MM.1S (cell line): Measurements from ENCODE around the gene MDK.
"Not testable (repeated sequence)": the region's sequence is repeated elsewhere in the genome, so short reads cannot be mapped to it uniquely, and the experiment has no call there.

Experiments used
- DNase-seq: peaks from one replicate; pipeline ENCODE4 v3.0.0-alpha.2; 2015
- H2AFZ ChIP-seq: fragments of 300-600 bp; sonication (generic); 2 replicates; pipeline ENCODE4 v1.6.0; 2016; ENCODE audit warnings: antibody characterized with exemption, low read length
- H3F3A ChIP-seq: fragments of 300-600 bp; sonication (generic); 2 replicates; pipeline ENCODE4 v1.6.1; 2016; ENCODE audit warnings: mild to moderate bottlenecking, antibody characterized with exemption, low read length, moderate library complexity, mixed read lengths; ENCODE audit not compliant: insufficient read depth
- H3K27ac ChIP-seq: fragments of 300-600 bp; sonication (generic); 2 replicates; pipeline ENCODE4 v1.5.1; 2016; ENCODE audit warnings: mild to moderate bottlenecking, low read length
- H3K27me3 ChIP-seq: fragments of 300-600 bp; sonication (generic); replicated peaks from 2 replicates; pipeline ENCODE4 v1.6.0; 2016; ENCODE audit warnings: low read length; ENCODE audit not compliant: insufficient read depth
- H3K36me3 ChIP-seq: fragments of 300-600 bp; sonication (generic); replicated peaks from 2 replicates; pipeline ENCODE4 v1.6.1; 2016; ENCODE audit warnings: mild to moderate bottlenecking, low read length, mixed read lengths; ENCODE audit not compliant: insufficient read depth
- H3K4me1 ChIP-seq: fragments of 300-600 bp; sonication (generic); 2 replicates; pipeline ENCODE4 v1.6.1; 2016; ENCODE audit warnings: low read length, mixed read lengths
- H3K4me2 ChIP-seq: fragments of 300-600 bp; sonication (generic); 2 replicates; pipeline ENCODE4 v1.6.0; 2016; ENCODE audit warnings: low read depth, low read length
- H3K4me3 ChIP-seq: fragments of 300-600 bp; sonication (generic); 2 replicates; pipeline ENCODE4 v1.5.1; 2016; ENCODE audit warnings: low read length, mixed read lengths
- H3K79me2 ChIP-seq: fragments of 300-600 bp; sonication (generic); 2 replicates; pipeline ENCODE4 v1.6.1; 2016; ENCODE audit warnings: mixed run types, low read length, mixed read lengths
- H3K9ac ChIP-seq: fragments of 300-600 bp; sonication (generic); 2 replicates; pipeline ENCODE4 v1.6.1; 2016; ENCODE audit warnings: low read length, mixed read lengths
- H3K9me2 ChIP-seq: fragments of 300-600 bp; sonication (generic); replicated peaks from 2 replicates; pipeline ENCODE4 v1.6.1; 2016; ENCODE audit warnings: mild to moderate bottlenecking, low read length, mixed read lengths; ENCODE audit not compliant: insufficient read depth
- H3K9me3 ChIP-seq: fragments of 300-600 bp; sonication (generic); replicated peaks from 2 replicates; pipeline ENCODE4 v1.6.1; 2016; ENCODE audit warnings: mild to moderate bottlenecking, low read length, mixed read lengths; ENCODE audit not compliant: insufficient read depth
- H4K20me1 ChIP-seq: fragments of 300-600 bp; sonication (generic); 2 replicates; pipeline ENCODE4 v1.6.1; 2016; ENCODE audit warnings: mild to moderate bottlenecking, low read length, moderate library complexity, mixed read lengths; ENCODE audit not compliant: insufficient read depth
- EZH2 ChIP-seq: fragments of 300-600 bp; sonication (generic); optimal IDR thresholded peaks from 2 replicates; pipeline ENCODE3; 2017; ENCODE audit warnings: low read depth, mild to moderate bottlenecking, antibody characterized with exemption, low read length, mixed read lengths
- EZH2phosphoT487 ChIP-seq: fragments of 300-600 bp; sonication (generic); IDR thresholded peaks from 2 replicates; pipeline ENCODE4 v1.6.1; 2018; ENCODE audit warnings: antibody characterized with exemption, low read length
- TF ChIP-seq, protein P1 (sequence below): fragments of 300-600 bp; sonication (generic); IDR thresholded peaks from 2 replicates; pipeline ENCODE4 v1.5.1; 2016; ENCODE audit warnings: antibody characterized with exemption, low read length, mixed read lengths

The MDK gene

DNA sequence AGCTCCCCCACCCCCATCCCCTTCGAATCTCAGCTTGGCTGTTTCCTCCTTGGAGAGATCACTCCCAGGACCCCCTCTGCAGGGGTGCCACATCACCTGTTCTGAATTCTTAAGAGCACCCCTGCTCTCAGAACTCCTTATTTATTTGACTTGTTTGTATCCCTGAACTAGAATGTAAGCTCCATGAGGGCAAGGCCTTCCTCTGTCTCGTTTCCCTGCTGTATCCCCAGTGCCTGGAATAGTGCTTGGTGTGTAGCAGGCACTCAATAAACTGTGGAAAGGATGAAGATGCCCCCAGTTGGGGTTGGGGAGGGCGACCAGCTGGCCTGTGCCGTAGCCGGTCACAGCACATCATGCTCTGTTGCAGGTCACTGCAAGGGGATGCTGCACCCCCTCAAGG lies 3.6 kb upstream of the MDK start:
- no peaks in the 10 kb centered on the region for H3K9me2 ChIP-seq

DNA sequence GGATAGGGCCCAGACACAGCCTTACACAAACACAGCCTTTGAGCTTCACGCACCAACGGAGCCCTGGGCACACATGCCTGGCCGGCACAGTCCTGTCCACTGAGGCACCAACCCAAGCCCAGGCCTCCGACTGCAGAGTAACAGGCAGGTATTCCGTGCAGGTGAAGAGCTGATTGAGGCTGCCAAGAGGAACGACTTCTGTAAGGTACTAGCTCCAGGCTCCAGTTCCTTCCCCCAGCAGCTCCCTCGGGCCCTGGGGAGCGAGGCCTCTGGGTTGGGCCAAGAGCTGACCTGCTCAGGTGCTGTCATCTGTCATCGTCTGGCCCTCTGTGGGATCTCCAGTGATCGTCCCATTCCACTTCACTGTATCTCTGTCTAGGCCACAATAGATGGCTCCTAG lies 3.2 kb upstream of the MDK start:
- H3K27me3 ChIP-seq, result peaks cover 20% of the 10 kb centered on the region
- no peaks in the 10 kb centered on the region for H3F3A ChIP-seq
- DNase-seq, result no peak
- H3K36me3 ChIP-seq, result no peaks in the 10 kb centered on the region
- H3K27ac ChIP-seq, result no peak overlapping the region
- no peaks in the 10 kb centered on the region for H3K9me3 ChIP-seq
- H3K4me3 ChIP-seq, result no peak overlapping the region
- no peak for TF ChIP-seq EZH2
- H4K20me1 ChIP-seq, result no peaks in the 10 kb centered on the region
- H2AFZ ChIP-seq, result no peak overlapping the region
- H3K9ac ChIP-seq, result no peak overlapping the region
- H3K79me2 ChIP-seq, result no peaks in the 10 kb centered on the region
- no peaks in the 10 kb centered on the region for H3K9me2 ChIP-seq
- H3K4me2 ChIP-seq, result no peak overlapping the region
- peaks cover 4% of the 10 kb centered on the region; the same call in 1 of the 2 replicates for H3K4me1 ChIP-seq

More for the DNA sequence above, 3.6 kb upstream of the MDK start:
- no peaks in the 10 kb centered on the region for H3F3A ChIP-seq
- H3K4me3 ChIP-seq, result no peak overlapping the region
- no peaks in the 10 kb centered on the region for H3K79me2 ChIP-seq
- H3K4me2 ChIP-seq, result no peak overlapping the region
- no peak overlapping the region for H3K9ac ChIP-seq
- DNase-seq, result no peak
- H2AFZ ChIP-seq, result no peak overlapping the region
- H3K9me3 ChIP-seq, result no peaks in the 10 kb centered on the region
- no peak overlapping the region for H3K27ac ChIP-seq
- no peaks in the 10 kb centered on the region for H3K36me3 ChIP-seq
- H3K4me1 ChIP-seq, result peaks cover 4% of the 10 kb centered on the region; the same call in 1 of the 2 replicates
- H4K20me1 ChIP-seq, result no peaks in the 10 kb centered on the region
- H3K27me3 ChIP-seq, result peaks cover 16% of the 10 kb centered on the region
- TF ChIP-seq, protein P1, sequence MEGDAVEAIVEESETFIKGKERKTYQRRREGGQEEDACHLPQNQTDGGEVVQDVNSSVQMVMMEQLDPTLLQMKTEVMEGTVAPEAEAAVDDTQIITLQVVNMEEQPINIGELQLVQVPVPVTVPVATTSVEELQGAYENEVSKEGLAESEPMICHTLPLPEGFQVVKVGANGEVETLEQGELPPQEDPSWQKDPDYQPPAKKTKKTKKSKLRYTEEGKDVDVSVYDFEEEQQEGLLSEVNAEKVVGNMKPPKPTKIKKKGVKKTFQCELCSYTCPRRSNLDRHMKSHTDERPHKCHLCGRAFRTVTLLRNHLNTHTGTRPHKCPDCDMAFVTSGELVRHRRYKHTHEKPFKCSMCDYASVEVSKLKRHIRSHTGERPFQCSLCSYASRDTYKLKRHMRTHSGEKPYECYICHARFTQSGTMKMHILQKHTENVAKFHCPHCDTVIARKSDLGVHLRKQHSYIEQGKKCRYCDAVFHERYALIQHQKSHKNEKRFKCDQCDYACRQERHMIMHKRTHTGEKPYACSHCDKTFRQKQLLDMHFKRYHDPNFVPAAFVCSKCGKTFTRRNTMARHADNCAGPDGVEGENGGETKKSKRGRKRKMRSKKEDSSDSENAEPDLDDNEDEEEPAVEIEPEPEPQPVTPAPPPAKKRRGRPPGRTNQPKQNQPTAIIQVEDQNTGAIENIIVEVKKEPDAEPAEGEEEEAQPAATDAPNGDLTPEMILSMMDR, result no peak

DNA sequence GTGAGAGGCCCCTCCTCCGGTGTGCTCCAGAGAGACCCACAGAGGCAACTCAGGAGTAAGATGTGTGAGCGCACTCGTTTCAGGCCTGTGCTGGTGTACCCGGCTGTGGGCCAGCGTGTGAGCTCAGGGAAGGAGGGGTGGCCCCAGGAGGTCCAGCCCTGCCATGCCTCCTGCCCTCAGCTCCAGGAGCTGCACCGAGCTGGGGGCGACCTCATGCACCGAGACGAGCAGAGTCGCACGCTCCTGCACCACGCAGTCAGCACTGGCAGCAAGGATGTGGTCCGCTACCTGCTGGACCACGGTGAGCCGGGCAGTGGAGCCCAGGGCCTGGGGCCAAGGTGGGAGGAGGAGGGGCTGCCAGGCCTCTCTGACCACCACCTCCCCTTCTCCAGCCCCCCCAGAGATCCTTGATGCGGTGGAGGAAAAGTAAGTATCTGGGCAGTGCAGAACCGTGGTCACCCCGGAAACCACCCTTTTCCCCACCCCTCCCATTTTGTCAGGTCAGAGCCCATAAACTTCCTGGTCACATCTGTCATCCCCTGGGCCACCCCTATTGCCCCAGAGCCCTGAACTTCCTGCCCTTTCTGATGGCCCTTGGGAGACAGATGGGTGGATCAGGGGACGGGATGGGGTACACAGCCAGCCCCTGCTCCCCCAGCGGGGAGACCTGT lies 2.5 kb upstream of the MDK start:
- H3K4me1 ChIP-seq, result peaks cover 4% of the 10 kb centered on the region; the same call in 1 of the 2 replicates
- H3K27me3 ChIP-seq, result peaks cover 26% of the 10 kb centered on the region
- H3K4me2 ChIP-seq, result no peak overlapping the region
- no peak overlapping the region for H3K4me3 ChIP-seq
- no peak for DNase-seq
- no peaks in the 10 kb centered on the region for H4K20me1 ChIP-seq
- TF ChIP-seq EZH2 (no peak), EZH2phosphoT487 (no peak)
- TF ChIP-seq, protein P1, result no peak
- no peaks in the 10 kb centered on the region for H3K9me2 ChIP-seq
- no peak overlapping the region for H3K9ac ChIP-seq
- no peaks in the 10 kb centered on the region for H3F3A ChIP-seq
- no peaks in the 10 kb centered on the region for H3K9me3 ChIP-seq
- H3K79me2 ChIP-seq, result no peaks in the 10 kb centered on the region
- H3K27ac ChIP-seq, result no peak overlapping the region
- H2AFZ ChIP-seq, result no peak overlapping the region
- H3K36me3 ChIP-seq, result no peaks in the 10 kb centered on the region

DNA sequence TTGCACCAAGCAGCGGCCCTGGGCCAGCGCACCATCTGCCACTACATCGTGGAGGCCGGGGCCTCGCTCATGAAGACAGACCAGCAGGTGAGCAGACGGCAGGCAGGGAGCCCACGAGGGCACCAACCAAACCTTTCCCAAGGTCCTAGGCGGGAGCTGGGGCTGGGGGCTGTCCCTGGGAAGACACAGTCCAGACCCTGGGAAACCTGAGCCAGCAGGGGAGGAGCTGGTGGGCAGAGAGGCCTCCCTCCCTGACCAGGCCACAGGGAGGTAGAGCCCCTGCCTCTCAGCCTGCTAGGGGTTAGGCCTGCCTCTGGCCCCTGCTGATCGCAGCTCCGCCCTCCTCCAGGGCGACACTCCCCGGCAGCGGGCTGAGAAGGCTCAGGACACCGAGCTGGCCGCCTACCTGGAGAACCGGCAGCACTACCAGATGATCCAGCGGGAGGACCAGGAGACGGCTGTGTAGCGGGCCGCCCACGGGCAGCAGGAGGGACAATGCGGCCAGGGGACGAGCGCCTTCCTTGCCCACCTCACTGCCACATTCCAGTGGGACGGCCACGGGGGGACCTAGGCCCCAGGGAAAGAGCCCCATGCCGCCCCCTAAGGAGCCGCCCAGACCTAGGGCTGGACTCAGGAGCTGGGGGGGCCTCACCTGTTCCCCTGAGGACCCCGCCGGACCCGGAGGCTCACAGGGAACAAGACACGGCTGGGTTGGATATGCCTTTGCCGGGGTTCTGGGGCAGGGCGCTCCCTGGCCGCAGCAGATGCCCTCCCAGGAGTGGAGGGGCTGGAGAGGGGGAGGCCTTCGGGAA lies 1.8 kb upstream of the MDK start:
- not testable (repeated sequence) for H3K4me3 ChIP-seq, H3K4me1 ChIP-seq, H3K36me3 ChIP-seq, H3K9me2 ChIP-seq, DNase-seq, H3K27ac ChIP-seq, H3K9me3 ChIP-seq, H4K20me1 ChIP-seq, H3K9ac ChIP-seq, H3K79me2 ChIP-seq, H2AFZ ChIP-seq, H3F3A ChIP-seq, H3K4me2 ChIP-seq
- H3K27me3 ChIP-seq, result peaks cover 29% of the 10 kb centered on the region
